BJ (cell line): ENCODE measurements around the gene C1QTNF2. TPM values are rescaled to one million over a fixed set of nuclear protein-coding genes. Genes with fewer than 3 reads are reported as not detected.

Experiments used
- CTCF ChIA-PET: fragments of 350-600 bp; formaldehyde crosslinking; extraction: SDS; loops from one replicate; lab custom pipeline; 2021; ENCODE audit warnings: antibody characterized with exemption, inconsistent platforms; lab: Yijun Ruan, JAX
- POLR2A ChIA-PET: fragments of 300-600 bp; sonication (Branson Sonifier 250); formaldehyde crosslinking; extraction: SDS; loops from one replicate; lab custom pipeline; 2021; ENCODE audit warnings: antibody characterized with exemption; lab: Charles Lee
- DNase-seq: peaks from one replicate; pipeline ENCODE4 v3.0.0-alpha.2; 2011; ENCODE audit warnings: low read depth
- H3K27me3 ChIP-seq: 2 replicates; pipeline ENCODE4 v1.6.0; 2011; ENCODE audit warnings: low read length; ENCODE audit not compliant: control insufficient read depth, insufficient read depth
- H3K36me3 ChIP-seq: 2 replicates; pipeline ENCODE4 v1.5.1; 2011; ENCODE audit warnings: low read length; ENCODE audit not compliant: control insufficient read depth, insufficient read depth
- H3K4me3 ChIP-seq: 2 replicates; pipeline ENCODE4 v1.5.1; 2011; ENCODE audit warnings: low read depth, mild to moderate bottlenecking, control low read depth, low read length
- polyA plus RNA-seq: library from polyadenylated mRNA; depleted of rRNA; stranded (reverse); fragments of >200 nt; gene quantifications from 2 replicates; pipeline ENCODE4 v1.2.3, GENCODE V29; 2011
- TF ChIP-seq, protein P1 (sequence below): IDR thresholded peaks from 2 replicates; pipeline ENCODE4 v1.5.1; 2011; ENCODE audit warnings: low read depth, mild to moderate bottlenecking, control low read depth, inconsistent platforms, low read length, moderate library complexity; ENCODE audit not compliant: insufficient read depth

Gene C1QTNF2
- polyA plus RNA-seq, 1 experiment = 0.98 TPM

DNA sequence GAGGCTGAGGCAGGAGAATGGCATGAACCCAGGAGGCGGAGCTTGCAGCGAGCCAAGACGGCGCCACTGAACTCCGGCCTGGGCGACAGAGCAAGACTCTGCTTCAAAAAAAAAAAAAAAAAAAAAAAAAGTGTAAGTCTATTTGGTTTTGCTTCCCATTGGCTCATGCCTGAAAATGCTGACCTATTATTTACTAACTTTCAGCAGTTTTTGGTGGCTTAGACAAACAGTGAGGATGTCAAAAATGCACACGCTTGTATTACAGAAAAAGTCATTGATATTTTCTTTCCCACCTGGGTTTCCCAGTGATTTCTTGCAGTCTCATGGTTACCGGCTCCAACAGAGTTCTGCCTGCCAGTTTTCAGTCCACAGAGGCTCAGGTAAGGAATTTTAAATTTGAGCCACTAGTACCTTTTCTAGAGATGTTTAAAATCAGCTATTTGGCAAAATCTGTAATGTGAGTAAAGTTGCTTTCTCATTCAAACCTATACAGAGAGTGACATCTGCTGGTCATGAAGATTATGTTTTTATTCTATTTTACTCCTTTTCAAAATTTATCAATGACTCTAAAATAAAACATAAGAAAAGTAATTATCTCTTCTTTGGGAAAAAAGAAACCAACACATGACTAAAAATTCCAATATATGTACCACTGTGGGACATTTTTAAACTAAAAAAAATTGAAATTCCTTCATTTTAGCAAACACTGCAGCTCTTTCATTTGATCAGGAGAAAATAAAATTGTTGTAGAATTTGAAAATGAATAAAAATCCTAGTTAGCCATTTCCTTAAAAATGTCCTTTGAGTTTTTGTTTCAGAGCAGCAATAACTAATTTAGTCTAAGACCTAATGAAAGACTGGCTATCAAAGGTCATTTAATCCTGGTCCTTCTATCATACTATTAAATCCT lies 20.6 kb upstream of the C1QTNF2 start:
- DNase-seq = no peak
- H3K4me3 ChIP-seq = no peak overlapping the region
- ChIA-PET POLR2A (no interaction called here), CTCF (interaction anchor here (0.6 to 6.2 kb wide), 15 partner anchors 9 to 371 kb away, joined by 3 to 27 read pairs (median 4); partner anchors contain the start of gene C1QTNF2)
- TF ChIP-seq, protein P1, sequence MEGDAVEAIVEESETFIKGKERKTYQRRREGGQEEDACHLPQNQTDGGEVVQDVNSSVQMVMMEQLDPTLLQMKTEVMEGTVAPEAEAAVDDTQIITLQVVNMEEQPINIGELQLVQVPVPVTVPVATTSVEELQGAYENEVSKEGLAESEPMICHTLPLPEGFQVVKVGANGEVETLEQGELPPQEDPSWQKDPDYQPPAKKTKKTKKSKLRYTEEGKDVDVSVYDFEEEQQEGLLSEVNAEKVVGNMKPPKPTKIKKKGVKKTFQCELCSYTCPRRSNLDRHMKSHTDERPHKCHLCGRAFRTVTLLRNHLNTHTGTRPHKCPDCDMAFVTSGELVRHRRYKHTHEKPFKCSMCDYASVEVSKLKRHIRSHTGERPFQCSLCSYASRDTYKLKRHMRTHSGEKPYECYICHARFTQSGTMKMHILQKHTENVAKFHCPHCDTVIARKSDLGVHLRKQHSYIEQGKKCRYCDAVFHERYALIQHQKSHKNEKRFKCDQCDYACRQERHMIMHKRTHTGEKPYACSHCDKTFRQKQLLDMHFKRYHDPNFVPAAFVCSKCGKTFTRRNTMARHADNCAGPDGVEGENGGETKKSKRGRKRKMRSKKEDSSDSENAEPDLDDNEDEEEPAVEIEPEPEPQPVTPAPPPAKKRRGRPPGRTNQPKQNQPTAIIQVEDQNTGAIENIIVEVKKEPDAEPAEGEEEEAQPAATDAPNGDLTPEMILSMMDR = peak; percentile 51
- no peaks in the 10 kb centered on the region for H3K36me3 ChIP-seq
- no peaks in the 10 kb centered on the region for H3K27me3 ChIP-seq

DNA sequence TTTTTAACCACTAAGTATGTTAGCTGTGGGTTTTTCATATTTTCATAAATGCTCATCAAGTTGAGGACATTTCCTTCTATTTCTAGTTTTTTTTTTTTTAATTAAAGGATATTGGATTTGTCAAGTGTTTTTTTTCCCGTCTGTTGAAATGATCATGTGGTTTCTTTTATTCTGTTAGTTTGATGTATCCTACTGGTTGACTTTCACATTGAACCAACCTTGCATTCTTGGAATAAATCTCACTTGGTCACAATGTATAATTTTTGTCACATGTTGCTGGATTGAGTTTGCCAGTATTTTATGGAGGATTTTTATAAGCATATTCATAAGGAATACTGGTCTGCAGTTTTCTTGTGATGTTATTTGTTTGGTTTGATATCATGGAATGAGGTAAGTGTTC lies 17.0 kb upstream of the C1QTNF2 start:
- TF ChIP-seq, protein P1 = no peak
- CTCF ChIA-PET = no interaction called here
- DNase-seq = no peak
- POLR2A ChIA-PET = no interaction called here
- no peaks in the 10 kb centered on the region for H3K36me3 ChIP-seq
- H3K4me3 ChIP-seq = no peak overlapping the region
- H3K27me3 ChIP-seq = no peaks in the 10 kb centered on the region

DNA sequence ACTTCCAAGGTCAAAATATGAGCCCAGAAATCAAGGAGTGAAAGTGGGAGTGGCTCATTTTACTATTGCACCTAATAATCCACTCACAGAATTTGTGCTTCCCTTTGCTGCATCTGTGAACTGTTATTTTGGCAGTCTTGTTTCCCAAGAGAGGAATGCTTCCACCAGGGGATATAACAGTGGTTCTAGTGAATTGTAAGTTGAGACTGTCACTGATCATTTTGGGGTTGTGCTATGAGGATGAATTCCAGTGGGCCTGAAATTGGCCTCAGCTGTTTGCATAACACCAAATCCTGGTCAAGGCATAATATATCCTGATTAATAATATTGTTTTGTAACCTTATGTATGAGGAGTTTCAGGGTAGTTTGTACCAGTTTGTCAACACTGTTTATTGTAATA lies 15.1 kb upstream of the C1QTNF2 start:
- Histone ChIP-seq H3K27me3 (no peaks in the 10 kb centered on the region; the same call in 1 of the 2 replicates), H3K4me3 (no peak overlapping the region), H3K36me3 (no peaks in the 10 kb centered on the region)
- ChIA-PET CTCF (no interaction called here), POLR2A (no interaction called here)
- TF ChIP-seq, protein P1 = no peak
- no peak for DNase-seq

DNA sequence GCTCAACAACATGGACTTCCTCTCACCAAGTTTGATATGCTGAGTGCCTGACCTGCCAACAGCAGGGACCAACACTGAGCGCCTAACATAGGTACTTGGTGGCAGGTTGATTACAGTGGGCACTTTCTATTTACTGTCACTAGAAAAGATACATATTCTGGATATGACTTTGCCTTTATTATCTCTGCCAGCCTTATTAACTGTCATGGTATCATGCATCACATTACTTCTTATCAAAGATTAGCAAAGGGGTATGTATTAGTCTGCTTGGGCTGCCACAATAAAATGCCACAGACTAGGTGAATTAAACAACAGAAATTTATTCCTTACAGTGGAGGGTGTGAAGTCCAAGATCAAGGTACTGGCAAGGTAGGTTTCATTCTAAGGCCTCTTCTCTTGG lies 14.3 kb upstream of the C1QTNF2 start:
- DNase-seq = no peak
- no peaks in the 10 kb centered on the region; the same call in 1 of the 2 replicates for H3K27me3 ChIP-seq
- H3K4me3 ChIP-seq = no peak overlapping the region
- H3K36me3 ChIP-seq = no peaks in the 10 kb centered on the region
- ChIA-PET POLR2A (no interaction called here), CTCF (interaction anchor here (0.6 kb wide), 1 partner anchor 25 kb away, joined by 4 read pairs; no protein-coding TSS in a partner anchor)
- TF ChIP-seq, protein P1 = no peak

DNA sequence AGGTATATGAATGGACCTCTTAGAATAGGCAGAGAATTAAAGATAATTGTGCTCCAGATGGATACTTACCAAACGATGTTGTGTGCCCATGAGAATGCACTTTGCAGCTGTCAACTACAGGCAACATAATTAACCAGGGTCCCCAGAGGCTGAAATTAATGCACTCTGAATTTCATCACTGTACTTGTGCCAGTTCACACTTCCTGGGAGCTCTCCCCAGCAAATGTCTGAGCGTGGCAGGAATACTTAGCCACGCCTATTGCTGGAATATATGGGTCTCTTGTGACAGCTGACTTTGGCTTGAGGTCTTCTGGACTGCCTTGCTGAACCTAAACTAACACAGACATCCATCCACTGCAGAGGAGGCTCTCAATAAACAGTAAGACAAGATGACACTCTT lies 11.9 kb upstream of the C1QTNF2 start:
- TF ChIP-seq, protein P1 = no peak
- DNase-seq = no peak
- no peaks in the 10 kb centered on the region for H3K36me3 ChIP-seq
- ChIA-PET CTCF (interaction anchor here (1.9 kb wide), 1 partner anchor 9 kb away, joined by 8 read pairs; no protein-coding TSS in a partner anchor), POLR2A (no interaction called here)
- no peaks in the 10 kb centered on the region; the same call in 1 of the 2 replicates for H3K27me3 ChIP-seq
- no peak overlapping the region for H3K4me3 ChIP-seq
